GM12878 (cell line): ENCODE results near the gene VPS26B. TPM values are rescaled to one million over a fixed set of nuclear protein-coding genes. Genes with fewer than 3 reads are reported as not detected.

Experiments used
- ATAC-seq: fragments of 200-7000 bp; cut with Tn5 transposase; 3 replicates; pipeline ENCODE4 v1.9.1; 2020; ENCODE audit warnings: mild to moderate bottlenecking, moderate library complexity
- BruUV-seq: library from RNA; stranded (reverse); fragments of 400-500 nt; replicated peaks from 2 replicates; lab custom pipeline; 2021; lab: Mats Ljungman, UMichigan
- CTCF ChIA-PET: fragments of 300-600 bp; sonication (Branson Sonifier 250); formaldehyde crosslinking; extraction: SDS; loops from one replicate; lab custom pipeline; 2021; ENCODE audit warnings: inconsistent platforms; lab: Yijun Ruan, JAX
- POLR2A ChIA-PET: fragments of 350-600 bp; formaldehyde crosslinking; extraction: SDS; loops from one replicate; lab custom pipeline; 2021; ENCODE audit warnings: inconsistent platforms; lab: Charles Lee
- RAD21 ChIA-PET: fragments of 300-600 bp; sonication (Branson Sonifier 250); formaldehyde crosslinking; loops from one replicate; lab custom pipeline; 2023; ENCODE audit warnings: antibody characterized with exemption; ENCODE audit not compliant: unreplicated experiment; lab: Charles Lee
- SMC1A ChIA-PET: fragments of 300-600 bp; sonication (Branson Sonifier 250); formaldehyde crosslinking; loops from one replicate; lab custom pipeline; 2023; ENCODE audit not compliant: unreplicated experiment, uncharacterized antibody; lab: Charles Lee
- DNase-seq: peaks from one replicate; pipeline ENCODE4 v3.0.0-alpha.2; 2011; ENCODE audit warnings: low read depth, low spot score
- FAIRE-seq: peaks from 3 replicates; lab custom pipeline; 2011; peaks lifted over from hg19 to GRCh38; lab: Jason Lieb, UNC
- H2AFZ ChIP-seq: 2 replicates; pipeline ENCODE4 v1.6.0; 2011; ENCODE audit warnings: low read depth, low read length, control low read depth; ENCODE audit not compliant: control insufficient read depth
- H3K27ac ChIP-seq: 2 replicates; pipeline ENCODE4 v1.5.1; 2011; ENCODE audit warnings: control low read depth; ENCODE audit not compliant: control insufficient read depth, insufficient read depth
- H3K27me3 ChIP-seq, 2 experiments: replicated peaks in 1 of 2; 2 replicates each; pipeline versions ENCODE4 v1.6.0 to v1.6.1; 2011; ENCODE audit warnings: low read length in 1 of 2; ENCODE audit not compliant: control insufficient read depth in 2 of 2, insufficient read depth in 2 of 2
- H3K36me3 ChIP-seq, 2 experiments: 2 replicates each; pipeline ENCODE4 v1.5.1; 2011; ENCODE audit warnings: low read length in 1 of 2; ENCODE audit not compliant: control insufficient read depth in 2 of 2, insufficient read depth in 2 of 2
- H3K4me1 ChIP-seq: 2 replicates; pipeline ENCODE4 v1.6.1; 2011; ENCODE audit warnings: mild to moderate bottlenecking, low read length, moderate library complexity, mixed read lengths; ENCODE audit not compliant: control insufficient read depth, insufficient read depth
- H3K4me2 ChIP-seq: 2 replicates; pipeline ENCODE4 v1.6.0; 2011; ENCODE audit warnings: control low read depth; ENCODE audit not compliant: control insufficient read depth, insufficient read depth
- H3K4me3 ChIP-seq: fragments of 200-600 bp; sonication (generic); 2 replicates; pipeline ENCODE4 v1.5.1; 2016
- H3K79me2 ChIP-seq: 2 replicates; pipeline ENCODE4 v1.6.0; 2011; ENCODE audit warnings: low read length; ENCODE audit not compliant: control insufficient read depth, insufficient read depth
- H3K9ac ChIP-seq: 2 replicates; pipeline ENCODE4 v1.8.0; 2011; ENCODE audit warnings: low read length, control low read depth, mixed read lengths; ENCODE audit not compliant: control insufficient read depth, insufficient read depth
- H3K9me3 ChIP-seq: replicated peaks from 3 replicates; pipeline ENCODE4 v1.5.1; 2011; ENCODE audit warnings: mild to moderate bottlenecking, low read length; ENCODE audit not compliant: control insufficient read depth, insufficient read depth
- H4K20me1 ChIP-seq: 2 replicates; pipeline ENCODE4 v1.6.0; 2011; ENCODE audit not compliant: control insufficient read depth, insufficient read depth
- BCL3 ChIP-seq: IDR thresholded peaks from 2 replicates; pipeline ENCODE4 v1.6.1; 2011; ENCODE audit warnings: borderline replicate concordance, low read depth, mild to moderate bottlenecking, moderate library complexity, low read length; ENCODE audit not compliant: insufficient read depth, poor library complexity, severe bottlenecking
- CBFB ChIP-seq: IDR thresholded peaks from 2 replicates; pipeline ENCODE4 v1.6.1; 2016; ENCODE audit warnings: antibody characterized with exemption, low read depth
- FOXM1 ChIP-seq: IDR thresholded peaks from 2 replicates; pipeline ENCODE4 v1.6.1; 2012; ENCODE audit warnings: low read depth, mild to moderate bottlenecking, inconsistent platforms, low read length, moderate library complexity
- HDAC2 ChIP-seq: fragments of 200-600 bp; sonication (generic); IDR thresholded peaks from 2 replicates; pipeline ENCODE4 v1.6.1; 2017
- HDAC6 ChIP-seq: fragments of 200-600 bp; sonication (generic); IDR thresholded peaks from one replicate; pipeline ENCODE4 v1.8.0; 2017; ENCODE audit warnings: antibody characterized with exemption; ENCODE audit not compliant: unreplicated experiment
- KAT2A ChIP-seq: conservative IDR thresholded peaks from 2 replicates; pipeline ENCODE4 v1.6.1; 2011; ENCODE audit warnings: low read depth, low read length; ENCODE audit not compliant: control insufficient read depth
- MTA2 ChIP-seq: fragments of 450-650 bp; IDR thresholded peaks from 2 replicates; pipeline ENCODE4 v1.6.1; 2016; ENCODE audit warnings: low read depth, mild to moderate bottlenecking, moderate library complexity
- NBN ChIP-seq: fragments of 450-650 bp; IDR thresholded peaks from 2 replicates; pipeline ENCODE4 v1.6.1; 2016
- POU2F2 ChIP-seq: IDR thresholded peaks from 3 replicates; pipeline ENCODE4 v1.6.1; 2011; ENCODE audit warnings: low read depth, mild to moderate bottlenecking, low read length, borderline replicate concordance
- RBBP5 ChIP-seq: fragments of 200-600 bp; sonication (generic); conservative IDR thresholded peaks from 2 replicates; pipeline ENCODE4 v1.6.1; 2016
- SMARCA5 ChIP-seq: fragments of 450-650 bp; IDR thresholded peaks from 2 replicates; pipeline ENCODE4 v1.6.1; 2017; ENCODE audit warnings: mild to moderate bottlenecking
- SPI1 ChIP-seq: IDR thresholded peaks from 2 replicates; pipeline ENCODE4 v1.6.1; 2011; ENCODE audit warnings: low read depth, mild to moderate bottlenecking, low read length, moderate library complexity, borderline replicate concordance; ENCODE audit not compliant: insufficient read depth
- SRF ChIP-seq, 2 experiments: IDR thresholded peaks; 2 replicates each; pipeline ENCODE4 v1.6.1; 2011; ENCODE audit warnings: low read depth in 2 of 2, low read length in 2 of 2, mild to moderate bottlenecking in 1 of 2, moderate library complexity in 1 of 2
- TARDBP ChIP-seq: IDR thresholded peaks from 2 replicates; pipeline ENCODE4 v1.6.1; 2016; ENCODE audit warnings: borderline replicate concordance
- TCF7 ChIP-seq: IDR thresholded peaks from 2 replicates; pipeline ENCODE4 v1.6.1; 2014; ENCODE audit warnings: antibody characterized with exemption, borderline replicate concordance
- YY1 ChIP-seq: IDR thresholded peaks from 2 replicates; pipeline ENCODE4 v1.6.1; 2011; ENCODE audit warnings: low read depth, mild to moderate bottlenecking, low read length
- ZBED1 ChIP-seq: IDR thresholded peaks from 2 replicates; pipeline ENCODE4 v1.6.1; 2016; ENCODE audit warnings: borderline replicate concordance
- ZNF24 ChIP-seq: fragments of 450-650 bp; IDR thresholded peaks from 2 replicates; pipeline ENCODE4 v1.6.1; 2017; ENCODE audit warnings: antibody characterized with exemption, mild to moderate bottlenecking
- WGBS: methylation state at CpG from one replicate; pipeline ENCODE4 v1.1.6; 2016; ENCODE audit warnings: low lambda C conversion rate; ENCODE audit not compliant: insufficient replicate concordance, insufficient coverage; ENCODE audit errors: missing lambda C conversion rate; 5-methylcytosine and 5-hydroxymethylcytosine counted together
- in situ Hi-C: fragments of 300-500 bp; cut with MboI; formaldehyde crosslinking; loops from 9 replicates; pipeline ENCODE4 v1.14.3; 2018; ENCODE audit warnings: mixed read lengths
- intact Hi-C: fragments of 100-400 bp; cut with micrococcal nuclease; formaldehyde crosslinking; loops from one replicate; pipeline ENCODE4 v1.14.2; 2022; ENCODE audit not compliant: unreplicated experiment
- polyA plus RNA-seq, 11 experiments: library from polyadenylated mRNA; depleted of rRNA in 4 of 11; unstranded in 6 of 11; stranded (reverse) in 5 of 11; fragments of >200 nt; fragmentation: Nextera tagmentation in 4 of 11; fragmentation: Illumina TruSeq in 1 of 11; extraction: Ambion mirVana in 4 of 11; extraction: Trizol in 1 of 11; gene quantifications; 1 replicate in 1 of 11; 2 replicates in 10 of 11; pipeline versions ENCODE4 v1.2.1 to v1.2.3, GENCODE V29; 2011 to 2016; ENCODE audit warnings: inconsistent platforms in 2 of 11, missing spikeins in 2 of 11, low read depth in 1 of 11
- total RNA-seq, 4 experiments: library from RNA; depleted of rRNA in 3 of 4; stranded (reverse); fragments of >200 nt in 3 of 4; fragmentation: Illumina TruSeq in 1 of 4; extraction: Trizol in 1 of 4; gene quantifications; 2 replicates each; pipeline versions ENCODE4 v1.2.1 to v1.2.3, GENCODE V29; 2013 to 2021
- TF ChIP-seq, protein P1 (sequence below): fragments of 450-650 bp; IDR thresholded peaks from 2 replicates; pipeline ENCODE4 v1.6.1; 2017; ENCODE audit warnings: mild to moderate bottlenecking
- TF ChIP-seq, protein P2 (sequence below): fragments of 450-650 bp; IDR thresholded peaks from 2 replicates; pipeline ENCODE4 v1.6.1; 2018; ENCODE audit warnings: borderline replicate concordance, mild to moderate bottlenecking; ENCODE audit not compliant: partially characterized antibody

The VPS26B gene
- total and polyA plus RNA-seq, 10 of the 15 experiments (the other 5 are each of a cell fraction or from before 2014, with no cell fraction given), result 1.6 to 26.9 (median 13.3) TPM

GRCh38 chr11:134199531-134199930 is 24.9 kb upstream of the VPS26B start (continued):
- TF ChIP-seq CBFB, result no peak

DNA sequence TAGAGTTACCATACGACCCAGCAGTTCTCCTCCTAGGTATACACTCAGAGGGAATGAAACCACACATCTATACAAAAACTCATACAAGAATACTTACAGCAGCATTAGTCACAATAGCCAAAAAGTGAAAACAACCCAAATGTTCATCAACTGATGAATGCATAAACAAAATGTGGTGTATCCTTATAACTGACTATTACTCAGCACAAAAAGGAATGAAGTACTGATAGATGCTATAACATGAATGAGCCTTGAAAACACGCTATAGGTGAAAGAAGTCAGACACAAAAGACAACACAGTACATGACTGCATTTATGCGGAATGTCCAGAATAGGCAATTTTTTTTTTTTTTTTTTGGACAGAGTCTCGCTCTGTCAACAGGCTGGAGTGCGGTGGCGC is 23.8 kb upstream of the VPS26B start:
- Histone ChIP-seq H4K20me1 (no peaks in the 10 kb centered on the region; the same call in 1 of the 2 replicates), H3K36me3 (peaks cover 5 to 21% of the 10 kb centered on the region in 2 experiments; a peak in 2 of 4 replicates), H3K27me3 (no peaks in the 10 kb centered on the region), H3K9ac (no peak overlapping the region), H3K27ac (no peak overlapping the region), H3K79me2 (no peaks in the 10 kb centered on the region), H2AFZ (no peak overlapping the region), H3K9me3 (no peaks in the 10 kb centered on the region), H3K4me1 (no peaks in the 10 kb centered on the region), H3K4me3 (no peak overlapping the region), H3K4me2 (no peak overlapping the region)
- ChIA-PET RAD21 (no interaction called here), CTCF (interaction anchor here (0.7 to 1.2 kb wide), 2 partner anchors 12 to 13 kb away, joined by 3 read pairs; no protein-coding TSS in a partner anchor), SMC1A (no interaction called here), POLR2A (no interaction called here)
- no TSS peak for BruUV-seq
- TF ChIP-seq SPI1 (no peak), POU2F2 (no peak), ZNF24 (no peak), SRF (IDR thresholded peaks at IDR 0.05; ENCODE audit: low read depth in 2 of 2, low read length in 2 of 2) (no peak), TARDBP (no peak), HDAC2 (no peak), RBBP5 (no peak), ZBED1 (no peak), SMARCA5 (no peak), NBN (no peak), HDAC6 (no peak), FOXM1 (no peak), MTA2 (no peak), TCF7 (no peak), YY1 (no peak), KAT2A (no peak), BCL3 (no peak)
- TF ChIP-seq, protein P1, sequence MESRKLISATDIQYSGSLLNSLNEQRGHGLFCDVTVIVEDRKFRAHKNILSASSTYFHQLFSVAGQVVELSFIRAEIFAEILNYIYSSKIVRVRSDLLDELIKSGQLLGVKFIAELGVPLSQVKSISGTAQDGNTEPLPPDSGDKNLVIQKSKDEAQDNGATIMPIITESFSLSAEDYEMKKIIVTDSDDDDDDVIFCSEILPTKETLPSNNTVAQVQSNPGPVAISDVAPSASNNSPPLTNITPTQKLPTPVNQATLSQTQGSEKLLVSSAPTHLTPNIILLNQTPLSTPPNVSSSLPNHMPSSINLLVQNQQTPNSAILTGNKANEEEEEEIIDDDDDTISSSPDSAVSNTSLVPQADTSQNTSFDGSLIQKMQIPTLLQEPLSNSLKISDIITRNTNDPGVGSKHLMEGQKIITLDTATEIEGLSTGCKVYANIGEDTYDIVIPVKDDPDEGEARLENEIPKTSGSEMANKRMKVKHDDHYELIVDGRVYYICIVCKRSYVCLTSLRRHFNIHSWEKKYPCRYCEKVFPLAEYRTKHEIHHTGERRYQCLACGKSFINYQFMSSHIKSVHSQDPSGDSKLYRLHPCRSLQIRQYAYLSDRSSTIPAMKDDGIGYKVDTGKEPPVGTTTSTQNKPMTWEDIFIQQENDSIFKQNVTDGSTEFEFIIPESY, result no peak
- TF ChIP-seq, protein P2, sequence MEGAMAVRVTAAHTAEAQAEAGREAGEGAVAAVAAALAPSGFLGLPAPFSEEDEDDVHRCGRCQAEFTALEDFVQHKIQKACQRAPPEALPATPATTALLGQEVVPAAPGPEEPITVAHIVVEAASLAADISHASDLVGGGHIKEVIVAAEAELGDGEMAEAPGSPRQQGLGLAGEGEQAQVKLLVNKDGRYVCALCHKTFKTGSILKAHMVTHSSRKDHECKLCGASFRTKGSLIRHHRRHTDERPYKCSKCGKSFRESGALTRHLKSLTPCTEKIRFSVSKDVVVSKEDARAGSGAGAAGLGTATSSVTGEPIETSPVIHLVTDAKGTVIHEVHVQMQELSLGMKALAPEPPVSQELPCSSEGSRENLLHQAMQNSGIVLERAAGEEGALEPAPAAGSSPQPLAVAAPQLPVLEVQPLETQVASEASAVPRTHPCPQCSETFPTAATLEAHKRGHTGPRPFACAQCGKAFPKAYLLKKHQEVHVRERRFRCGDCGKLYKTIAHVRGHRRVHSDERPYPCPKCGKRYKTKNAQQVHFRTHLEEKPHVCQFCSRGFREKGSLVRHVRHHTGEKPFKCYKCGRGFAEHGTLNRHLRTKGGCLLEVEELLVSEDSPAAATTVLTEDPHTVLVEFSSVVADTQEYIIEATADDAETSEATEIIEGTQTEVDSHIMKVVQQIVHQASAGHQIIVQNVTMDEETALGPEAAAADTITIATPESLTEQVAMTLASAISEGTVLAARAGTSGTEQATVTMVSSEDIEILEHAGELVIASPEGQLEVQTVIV, result no peak
- intact Hi-C loops (loop anchor here (10.0 kb wide), 2 partner anchors 54 to 154 kb away; partner anchors contain the start of genes ACAD8 and THYN1), in situ Hi-C loops (no loop called here)
- 96% methylated on average over 3 of the region's 6 CpGs for WGBS
- FAIRE-seq (no peak), DNase-seq (no peak), ATAC-seq (no peak)
